NOMO-1 treated with DMSO at 0.1 percent for 48 hours (cell line): Measurements from ENCODE around the gene SLC12A4.

Source experiments
- DNase-seq: peaks from one replicate; lab custom pipeline; 2025; ENCODE audit not compliant: unreplicated experiment; lab: John Stamatoyannopoulos, UW

Gene SLC12A4

GRCh38 chr16:67902831-67903230, 65.6 kb downstream of the SLC12A4 start:
- no peak for DNase-seq

DNA sequence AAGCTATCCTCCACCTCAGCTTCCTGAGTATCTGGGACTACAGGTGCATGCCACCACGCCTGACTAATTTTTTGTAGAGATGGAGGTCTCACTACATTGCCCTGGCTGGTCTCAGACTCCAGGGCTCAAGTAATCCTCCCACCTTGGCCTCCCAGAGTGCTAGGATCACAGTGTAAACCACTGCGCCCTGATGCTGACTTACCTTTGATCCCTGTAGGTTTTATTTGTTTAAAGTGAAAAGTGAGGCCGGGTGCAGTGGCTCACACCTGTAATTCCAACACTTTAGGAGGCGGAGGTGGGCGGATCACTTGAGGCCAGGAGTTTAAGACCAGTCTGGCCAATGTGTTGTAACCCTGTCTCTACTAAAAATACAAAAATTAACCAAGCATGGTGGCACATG, 66.7 kb downstream of the SLC12A4 start:
- DNase-seq = no peak

- DNase-seq = no peak
Observed at GRCh38 chr16:67897231-67897630, 71.2 kb downstream of the SLC12A4 start.

GRCh38 chr16:67893743-67894399, 74.6 kb downstream of the SLC12A4 start:
- no peak for DNase-seq
